SK-N-MC (cell line): ENCODE measurements around the gene ABCG1.

Experiments used
- DNase-seq: peaks from one replicate; pipeline ENCODE4 v3.0.0-alpha.2; 2011; ENCODE audit warnings: low read depth, low spot score
- H3K27ac ChIP-seq: fragments of 200-600 bp; sonication (generic); 2 replicates; pipeline ENCODE4 v1.5.1; 2016; ENCODE audit warnings: mixed run types
- H3K36me3 ChIP-seq: fragments of 200-600 bp; sonication (generic); 2 replicates; pipeline ENCODE4 v1.6.1; 2017; ENCODE audit warnings: antibody characterized with exemption, low read length, mixed read lengths; ENCODE audit not compliant: insufficient read depth
- H3K4me3 ChIP-seq: fragments of 200-600 bp; sonication (generic); 2 replicates; pipeline ENCODE4 v1.5.1; 2016
- H3K9ac ChIP-seq: fragments of 200-600 bp; sonication (generic); 2 replicates; pipeline ENCODE4 v1.8.0; 2017; ENCODE audit warnings: mixed run types, mixed read lengths; ENCODE audit not compliant: insufficient read length
- H3K9me3 ChIP-seq: fragments of 200-600 bp; sonication (generic); 2 replicates; pipeline ENCODE4 v1.6.1; 2017; ENCODE audit warnings: low read depth, mild to moderate bottlenecking, antibody characterized with exemption, low read length, moderate library complexity, mixed read lengths
- EZH2 ChIP-seq: fragments of 200-600 bp; sonication (generic); IDR thresholded peaks from one replicate; pipeline ENCODE4 v1.6.1; 2017; ENCODE audit warnings: antibody characterized with exemption
- FOXP2 ChIP-seq: optimal IDR thresholded peaks from 2 replicates; pipeline ENCODE3; 2011; ENCODE audit warnings: mild to moderate bottlenecking, moderate library complexity; ENCODE audit not compliant: insufficient read depth; ENCODE audit errors: extremely low read length, control extremely low read depth
- POLR2AphosphoS5 ChIP-seq: IDR thresholded peaks from 2 replicates; pipeline ENCODE4 v1.6.1; 2012; ENCODE audit warnings: mild to moderate bottlenecking, low read depth, low read length, borderline replicate concordance

The ABCG1 gene

GRCh38 chr21:42225571-42226155 lies 6.7 kb downstream of the ABCG1 start:
- no peak for TF ChIP-seq FOXP2
- no peak for TF ChIP-seq POLR2AphosphoS5
- no peak for TF ChIP-seq EZH2
- Histone ChIP-seq H3K9me3 (no peaks in the 10 kb centered on the region), H3K4me3 (no peak overlapping the region), H3K36me3 (no peaks in the 10 kb centered on the region), H3K27ac (no peak overlapping the region), H3K9ac (no peak overlapping the region)
- DNase-seq, result no peak

GRCh38 chr21:42226626-42227025 lies 7.7 kb downstream of the ABCG1 start:
- TF ChIP-seq POLR2AphosphoS5 (no peak), EZH2 (no peak), FOXP2 (no peak)
- H3K27ac ChIP-seq, result no peak overlapping the region
- H3K4me3 ChIP-seq, result no peak overlapping the region
- H3K36me3 ChIP-seq, result no peaks in the 10 kb centered on the region
- H3K9ac ChIP-seq, result no peak overlapping the region
- no peaks in the 10 kb centered on the region for H3K9me3 ChIP-seq
- no peak for DNase-seq

- Histone ChIP-seq H3K4me3 (no peak overlapping the region), H3K27ac (no peak overlapping the region), H3K9me3 (no peaks in the 10 kb centered on the region), H3K9ac (no peak overlapping the region), H3K36me3 (no peaks in the 10 kb centered on the region)
- TF ChIP-seq EZH2 (no peak), POLR2AphosphoS5 (no peak), FOXP2 (no peak)
- no peak for DNase-seq
Measured at GRCh38 chr21:42227909-42228708, 9.2 kb downstream of the ABCG1 start.

- Histone ChIP-seq H3K27ac (no peak overlapping the region), H3K4me3 (no peak overlapping the region), H3K9me3 (no peaks in the 10 kb centered on the region), H3K36me3 (no peaks in the 10 kb centered on the region), H3K9ac (no peak overlapping the region)
- DNase-seq, result no peak
- TF ChIP-seq POLR2AphosphoS5 (no peak), FOXP2 (no peak), EZH2 (no peak)
Measured at GRCh38 chr21:42228709-42229220, 9.8 kb downstream of the ABCG1 start.

- no peak for DNase-seq
- no peak overlapping the region for H3K9ac ChIP-seq
- TF ChIP-seq FOXP2 (no peak), EZH2 (no peak), POLR2AphosphoS5 (no peak)
- no peaks in the 10 kb centered on the region for H3K9me3 ChIP-seq
- no peak overlapping the region for H3K27ac ChIP-seq
- H3K4me3 ChIP-seq, result no peak overlapping the region
- H3K36me3 ChIP-seq, result no peaks in the 10 kb centered on the region
Measured at GRCh38 chr21:42229676-42230075, 10.7 kb downstream of the ABCG1 start.

GRCh38 chr21:42230178-42230577 lies 11.2 kb downstream of the ABCG1 start:
- Histone ChIP-seq H3K9ac (no peak overlapping the region), H3K27ac (no peak overlapping the region), H3K36me3 (no peaks in the 10 kb centered on the region), H3K9me3 (no peaks in the 10 kb centered on the region), H3K4me3 (no peak overlapping the region)
- DNase-seq, result no peak
- TF ChIP-seq POLR2AphosphoS5 (no peak), EZH2 (no peak), FOXP2 (no peak)

- Histone ChIP-seq H3K27ac (no peak overlapping the region), H3K36me3 (no peaks in the 10 kb centered on the region), H3K4me3 (no peak overlapping the region), H3K9me3 (no peaks in the 10 kb centered on the region), H3K9ac (no peak overlapping the region)
- TF ChIP-seq POLR2AphosphoS5 (no peak), FOXP2 (no peak), EZH2 (no peak)
- DNase-seq, result no peak
Measured at GRCh38 chr21:42230636-42231035, 11.7 kb downstream of the ABCG1 start.

GRCh38 chr21:42231756-42232155 lies 12.8 kb downstream of the ABCG1 start:
- TF ChIP-seq EZH2 (no peak), FOXP2 (no peak), POLR2AphosphoS5 (no peak)
- Histone ChIP-seq H3K9ac (no peak overlapping the region), H3K27ac (no peak overlapping the region), H3K36me3 (no peaks in the 10 kb centered on the region), H3K4me3 (no peak overlapping the region), H3K9me3 (no peaks in the 10 kb centered on the region)
- DNase-seq, result no peak
